ENCODE measurements around the gene AP3M1.

GRCh38 chr10:74150990-74151878 lies 606 bp upstream of the AP3M1 start, which contains the start of gene ADK:
- TF ChIP-seq EZH2 (IDR thresholded peaks at IDR 0.05; ENCODE audit: low read depth) (no peak), CTCF (conservative IDR thresholded peaks at IDR 0.05) (peak; percentile 53; the same call in 1 of the 2 replicates)
